Subcutaneous abdominal adipose tissue (tissue), 5 donors: Measurements from ENCODE around the gene FFAR4.

Experiments used
- H3K27ac ChIP-seq: one replicate; pipeline ENCODE4 v1.7.0; 2013; ENCODE audit warnings: low read depth, mild to moderate bottlenecking, inconsistent platforms, low read length, moderate library complexity
- H3K27me3 ChIP-seq, 5 donors: one replicate each; pipeline ENCODE4 v1.7.0; 2013; ENCODE audit warnings: low read length in 5 of 5, inconsistent platforms in 1 of 5; ENCODE audit not compliant: control insufficient read depth in 5 of 5, insufficient read depth in 4 of 5
- H3K36me3 ChIP-seq, 5 donors: one replicate each; pipeline ENCODE4 v1.7.0; 2013; ENCODE audit warnings: low read length in 5 of 5; ENCODE audit not compliant: control insufficient read depth in 5 of 5, insufficient read depth in 5 of 5
- H3K4me1 ChIP-seq, 5 donors: one replicate each; pipeline ENCODE4 v1.7.0; 2013; ENCODE audit warnings: low read length in 5 of 5, mild to moderate bottlenecking in 3 of 5, moderate library complexity in 1 of 5; ENCODE audit not compliant: control insufficient read depth in 5 of 5, insufficient read depth in 5 of 5
- H3K4me3 ChIP-seq, 5 donors: one replicate each; pipeline ENCODE4 v1.7.0; 2013; ENCODE audit warnings: low read length in 5 of 5, low read depth in 1 of 5
- H3K9ac ChIP-seq, 5 donors: one replicate each; pipeline ENCODE4 v1.7.0; 2013; ENCODE audit warnings: low read length in 5 of 5, mild to moderate bottlenecking in 4 of 5, moderate library complexity in 3 of 5
- H3K9me3 ChIP-seq, 5 donors: one replicate each; pipeline ENCODE4 v1.7.0; 2013; ENCODE audit warnings: low read length in 5 of 5; ENCODE audit not compliant: control insufficient read depth in 5 of 5
- donor health status: healthy.
- donor health status: healthy.
- donor health status: healthy.
- donor health status: healthy.
- donor health status: healthy.

Gene FFAR4

GRCh38 chr10:93568105-93568390, 1.6 kb downstream of the FFAR4 start:
- H3K9me3 ChIP-seq: no peaks in the 10 kb centered on the region
- H3K27me3 ChIP-seq: peaks cover 0 to 21% (median 8%) of the 10 kb centered on the region in 5 donors
- H3K4me1 ChIP-seq: peaks cover 3 to 60% (median 39%) of the 10 kb centered on the region in 5 donors
- peak overlapping the region; percentile 29 for H3K27ac ChIP-seq
- H3K4me3 ChIP-seq: peak overlapping the region; percentile 61 to 83 (median 74)
- no peaks in the 10 kb centered on the region for H3K36me3 ChIP-seq
- H3K9ac ChIP-seq: peak overlapping the region in 2 of 5 donors; percentile 4 to 61

GRCh38 chr10:93570383-93570782, 3.9 kb downstream of the FFAR4 start:
- Histone ChIP-seq H3K9ac (no peak overlapping the region), H3K27me3 (peaks cover 0 to 21% (median 8%) of the 10 kb centered on the region in 5 donors), H3K36me3 (no peaks in the 10 kb centered on the region), H3K9me3 (no peaks in the 10 kb centered on the region), H3K4me1 (peaks cover 3 to 67% (median 43%) of the 10 kb centered on the region in 5 donors), H3K27ac (no peak overlapping the region), H3K4me3 (no peak overlapping the region)

- H3K27ac ChIP-seq: no peak overlapping the region
- no peak overlapping the region for H3K4me3 ChIP-seq
- H3K27me3 ChIP-seq: peaks cover 0 to 10% (median 3%) of the 10 kb centered on the region in 5 donors
Measured at GRCh38 chr10:93572606-93573005, 6.1 kb downstream of the FFAR4 start.

GRCh38 chr10:93573051-93573909, 6.8 kb downstream of the FFAR4 start:
- Histone ChIP-seq H3K27ac (no peak overlapping the region), H3K4me1 (peaks cover 3 to 41% (median 17%) of the 10 kb centered on the region in 5 donors), H3K36me3 (no peaks in the 10 kb centered on the region), H3K27me3 (peaks cover 0 to 4% (median 0%) of the 10 kb centered on the region in 5 donors), H3K4me3 (no peak overlapping the region), H3K9me3 (no peaks in the 10 kb centered on the region), H3K9ac (no peak overlapping the region)

More at GRCh38 chr10:93572606-93573005, 6.1 kb downstream of the FFAR4 start:
- H3K9ac ChIP-seq: no peak overlapping the region
- H3K4me1 ChIP-seq: peaks cover 3 to 47% (median 22%) of the 10 kb centered on the region in 5 donors
- H3K9me3 ChIP-seq: no peaks in the 10 kb centered on the region
- no peaks in the 10 kb centered on the region for H3K36me3 ChIP-seq

- Histone ChIP-seq H3K9ac (no peak overlapping the region), H3K27ac (no peak overlapping the region), H3K27me3 (no peaks in the 10 kb centered on the region), H3K36me3 (peaks cover 0 to 1% (median 0%) of the 10 kb centered on the region in 5 donors), H3K4me1 (peaks cover 0 to 35% (median 12%) of the 10 kb centered on the region in 5 donors), H3K9me3 (no peaks in the 10 kb centered on the region), H3K4me3 (no peak overlapping the region)
Measured at GRCh38 chr10:93573924-93574323, 7.5 kb downstream of the FFAR4 start.

- Histone ChIP-seq H3K4me1 (peaks cover 0 to 19% (median 12%) of the 10 kb centered on the region in 5 donors), H3K27me3 (no peaks in the 10 kb centered on the region), H3K9ac (no peak overlapping the region), H3K36me3 (peaks cover 0 to 7% (median 6%) of the 10 kb centered on the region in 5 donors), H3K9me3 (peaks cover 0 to 7% (median 0%) of the 10 kb centered on the region in 5 donors), H3K4me3 (no peak overlapping the region), H3K27ac (no peak overlapping the region)
Measured at GRCh38 chr10:93576888-93577287, 10.4 kb downstream of the FFAR4 start.

GRCh38 chr10:93577565-93577964, 11.1 kb downstream of the FFAR4 start:
- Histone ChIP-seq H3K27me3 (no peaks in the 10 kb centered on the region), H3K4me3 (no peak overlapping the region), H3K36me3 (peaks cover 0 to 7% (median 6%) of the 10 kb centered on the region in 5 donors), H3K27ac (no peak overlapping the region), H3K9ac (no peak overlapping the region), H3K4me1 (peaks cover 0 to 12% (median 7%) of the 10 kb centered on the region in 5 donors), H3K9me3 (peaks cover 0 to 7% (median 0%) of the 10 kb centered on the region in 5 donors)

- Histone ChIP-seq H3K27me3 (no peaks in the 10 kb centered on the region), H3K36me3 (peaks cover 0 to 7% (median 6%) of the 10 kb centered on the region in 5 donors), H3K27ac (peak overlapping the region; percentile 16), H3K4me1 (peaks cover 0 to 5% (median 0%) of the 10 kb centered on the region in 5 donors), H3K4me3 (no peak overlapping the region), H3K9me3 (peaks cover 0 to 7% (median 0%) of the 10 kb centered on the region in 5 donors), H3K9ac (no peak overlapping the region)
Measured at GRCh38 chr10:93579089-93579488, 12.6 kb downstream of the FFAR4 start.

- peaks cover 0 to 7% (median 0%) of the 10 kb centered on the region in 5 donors for H3K9me3 ChIP-seq
- H3K27me3 ChIP-seq: no peaks in the 10 kb centered on the region
- H3K27ac ChIP-seq: no peak overlapping the region
- peaks cover 0 to 7% (median 6%) of the 10 kb centered on the region in 5 donors for H3K36me3 ChIP-seq
- no peak overlapping the region for H3K9ac ChIP-seq
- no peak overlapping the region for H3K4me3 ChIP-seq
- H3K4me1 ChIP-seq: peaks cover 0 to 5% (median 0%) of the 10 kb centered on the region in 5 donors
Measured at GRCh38 chr10:93579985-93580711, 13.7 kb downstream of the FFAR4 start.

- H3K9me3 ChIP-seq: peaks cover 0 to 7% (median 0%) of the 10 kb centered on the region in 5 donors
- no peaks in the 10 kb centered on the region for H3K27me3 ChIP-seq
- no peak overlapping the region for H3K4me3 ChIP-seq
- H3K27ac ChIP-seq: no peak overlapping the region
- H3K9ac ChIP-seq: no peak overlapping the region
- peaks cover 0 to 7% (median 6%) of the 10 kb centered on the region in 5 donors for H3K36me3 ChIP-seq
- H3K4me1 ChIP-seq: peaks cover 0 to 5% (median 0%) of the 10 kb centered on the region in 5 donors
Measured at GRCh38 chr10:93580828-93581227, 14.4 kb downstream of the FFAR4 start.
